Calu3 (cell line): ENCODE data around the gene ACY1. TPM values are rescaled to one million over a fixed set of nuclear protein-coding genes. Genes with fewer than 3 reads are reported as not detected.
"Not testable (repeated sequence)": the region's sequence is repeated elsewhere in the genome, so short reads cannot be mapped to it uniquely, and the experiment has no call there.

Source experiments
- BruUV-seq: library from RNA; stranded (reverse); fragments of 400-500 nt; replicated peaks from 2 replicates; lab custom pipeline; 2021; lab: Mats Ljungman, UMichigan
- CTCF ChIA-PET: fragments of 300-600 bp; sonication (Branson Sonifier 250); formaldehyde crosslinking; loops from one replicate; lab custom pipeline; 2022; ENCODE audit warnings: antibody characterized with exemption; lab: Charles Lee
- DNase-seq: peaks from one replicate; pipeline ENCODE4 v3.0.0; 2022
- H3K27ac Mint-ChIP-seq: one replicate; pipeline ENCODE4 v1.8.0; 2022; ENCODE audit warnings: mixed read lengths; ENCODE audit not compliant: unreplicated experiment
- H3K27me3 Mint-ChIP-seq: one replicate; pipeline ENCODE4 v1.8.0; 2022; ENCODE audit warnings: mixed read lengths; ENCODE audit not compliant: unreplicated experiment
- H3K36me3 Mint-ChIP-seq: one replicate; pipeline ENCODE4 v1.8.0; 2022; ENCODE audit warnings: mild to moderate bottlenecking, moderate library complexity, mixed read lengths; ENCODE audit not compliant: insufficient read depth, unreplicated experiment
- H3K4me1 Mint-ChIP-seq: one replicate; pipeline ENCODE4 v1.8.0; 2022; ENCODE audit warnings: mild to moderate bottlenecking, low read depth, mixed read lengths; ENCODE audit not compliant: unreplicated experiment
- H3K4me3 Mint-ChIP-seq: one replicate; pipeline ENCODE4 v1.8.0; 2022; ENCODE audit warnings: mild to moderate bottlenecking, low read depth, moderate library complexity, mixed read lengths; ENCODE audit not compliant: unreplicated experiment
- H3K9me3 Mint-ChIP-seq: one replicate; pipeline ENCODE4 v1.8.0; 2022; ENCODE audit warnings: low read depth, mixed read lengths; ENCODE audit not compliant: unreplicated experiment
- intact Hi-C: fragments of 100-400 bp; cut with micrococcal nuclease; formaldehyde crosslinking; loops from one replicate; pipeline ENCODE4 v1.10.0; 2022; ENCODE audit not compliant: unreplicated experiment
- total RNA-seq: library from RNA; stranded (reverse); gene quantifications from 2 replicates; pipeline ENCODE4 v1.2.3, GENCODE V29; 2022
- TF ChIP-seq, protein P1 (sequence below): fragments of 200-600 bp; IDR thresholded peaks from one replicate; pipeline ENCODE4 v1.8.0; 2022; ENCODE audit warnings: antibody characterized with exemption; ENCODE audit not compliant: unreplicated experiment

Gene ACY1
- total RNA-seq, 1 experiment from 2014 or later: 74.9 TPM

DNA sequence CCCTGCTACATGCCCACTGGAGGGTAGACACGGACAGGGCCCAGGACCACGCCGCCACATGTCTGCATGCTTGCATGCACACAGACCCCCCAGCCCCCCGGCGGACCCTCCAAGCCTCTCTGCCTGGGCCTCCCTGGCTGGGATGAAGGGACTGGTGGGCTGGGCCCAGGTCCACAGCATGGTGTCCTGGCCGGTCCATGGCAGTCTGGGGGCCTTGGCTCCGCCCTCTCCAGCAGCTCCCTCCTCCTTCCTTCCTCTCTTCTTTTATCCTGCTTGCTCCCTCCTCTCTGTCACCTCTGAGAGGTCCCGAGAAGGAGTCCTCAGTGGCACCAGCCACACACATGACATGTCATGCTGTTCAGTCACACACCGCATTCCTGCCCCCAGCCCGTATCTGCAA, 48.6 kb downstream of the ACY1 start:
- Mint-ChIP-seq H3K4me3 (no peak overlapping the region), H3K36me3 (no peaks in the 10 kb centered on the region), H3K27me3 (no peaks in the 10 kb centered on the region), H3K27ac (no peak overlapping the region), H3K9me3 (peaks cover 3% of the 10 kb centered on the region), H3K4me1 (no peaks in the 10 kb centered on the region)
- intact Hi-C loops: no loop called here
- no TSS peak for BruUV-seq
- TF ChIP-seq, protein P1, sequence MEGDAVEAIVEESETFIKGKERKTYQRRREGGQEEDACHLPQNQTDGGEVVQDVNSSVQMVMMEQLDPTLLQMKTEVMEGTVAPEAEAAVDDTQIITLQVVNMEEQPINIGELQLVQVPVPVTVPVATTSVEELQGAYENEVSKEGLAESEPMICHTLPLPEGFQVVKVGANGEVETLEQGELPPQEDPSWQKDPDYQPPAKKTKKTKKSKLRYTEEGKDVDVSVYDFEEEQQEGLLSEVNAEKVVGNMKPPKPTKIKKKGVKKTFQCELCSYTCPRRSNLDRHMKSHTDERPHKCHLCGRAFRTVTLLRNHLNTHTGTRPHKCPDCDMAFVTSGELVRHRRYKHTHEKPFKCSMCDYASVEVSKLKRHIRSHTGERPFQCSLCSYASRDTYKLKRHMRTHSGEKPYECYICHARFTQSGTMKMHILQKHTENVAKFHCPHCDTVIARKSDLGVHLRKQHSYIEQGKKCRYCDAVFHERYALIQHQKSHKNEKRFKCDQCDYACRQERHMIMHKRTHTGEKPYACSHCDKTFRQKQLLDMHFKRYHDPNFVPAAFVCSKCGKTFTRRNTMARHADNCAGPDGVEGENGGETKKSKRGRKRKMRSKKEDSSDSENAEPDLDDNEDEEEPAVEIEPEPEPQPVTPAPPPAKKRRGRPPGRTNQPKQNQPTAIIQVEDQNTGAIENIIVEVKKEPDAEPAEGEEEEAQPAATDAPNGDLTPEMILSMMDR: no peak
- DNase-seq: no peak
- CTCF ChIA-PET: no interaction called here

DNA sequence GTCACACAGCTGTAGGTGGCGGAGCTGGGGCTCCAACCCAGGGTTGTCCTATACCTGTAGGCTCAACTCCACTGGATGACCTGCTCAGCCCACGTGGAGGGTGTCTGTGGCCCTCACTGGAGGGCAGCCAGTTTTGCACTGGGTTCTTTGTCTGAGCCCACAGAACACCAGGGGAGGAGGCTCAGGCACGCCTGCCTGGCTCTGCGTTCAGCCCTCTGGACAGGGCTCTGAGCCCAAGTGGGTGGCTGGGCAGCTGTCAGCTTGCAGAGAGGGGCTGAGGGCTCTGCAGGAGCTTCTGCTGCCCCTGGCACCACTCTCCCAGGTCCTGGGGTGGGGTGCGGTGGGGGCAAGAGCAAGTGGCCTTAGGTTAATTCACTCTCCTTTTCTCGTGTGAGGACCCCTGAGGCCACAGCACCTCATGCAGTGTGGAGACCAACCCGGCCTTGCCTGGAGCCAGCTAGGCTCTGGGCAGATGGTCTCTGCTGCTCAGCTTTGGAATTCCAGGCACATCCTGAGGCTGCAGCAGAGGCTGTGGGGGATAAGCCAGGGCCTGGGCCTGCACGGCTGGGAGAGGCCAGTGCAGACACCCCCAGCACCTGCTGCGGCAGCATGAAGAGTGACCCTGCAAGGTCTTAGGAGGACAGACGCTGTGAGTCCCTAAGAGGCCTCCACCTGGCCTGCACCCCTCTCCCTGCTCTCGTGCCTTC, 49.5 kb downstream of the ACY1 start:
- H3K4me1 Mint-ChIP-seq: no peaks in the 10 kb centered on the region
- no peak overlapping the region for H3K27ac Mint-ChIP-seq
- peaks cover 3% of the 10 kb centered on the region for H3K9me3 Mint-ChIP-seq
- BruUV-seq: no TSS peak
- no peaks in the 10 kb centered on the region for H3K36me3 Mint-ChIP-seq
- TF ChIP-seq, protein P1: no peak
- no peaks in the 10 kb centered on the region for H3K27me3 Mint-ChIP-seq
- CTCF ChIA-PET: no interaction called here
- H3K4me3 Mint-ChIP-seq: no peak overlapping the region
- DNase-seq: no peak
- intact Hi-C loops: no loop called here

DNA sequence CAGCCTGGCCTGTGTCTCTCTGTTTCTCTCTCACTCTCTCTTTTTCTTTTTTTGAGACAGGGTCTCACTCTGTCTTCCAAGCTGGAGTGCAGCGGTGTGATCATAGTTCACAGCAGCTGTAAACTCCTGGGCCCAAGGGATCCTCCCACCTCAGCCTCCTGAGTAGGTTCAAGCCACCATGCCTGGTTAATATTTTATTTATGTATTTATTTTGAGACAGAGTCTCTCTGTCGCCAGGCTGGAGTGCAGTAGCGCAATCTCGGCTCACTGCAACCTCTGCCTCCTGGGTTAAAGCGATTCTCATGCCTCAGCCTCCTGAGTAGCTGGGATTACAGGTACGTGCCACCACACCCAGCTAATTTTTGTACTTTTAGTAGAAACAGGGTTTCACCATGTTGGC, 50.4 kb downstream of the ACY1 start:
- H3K9me3 Mint-ChIP-seq, DNase-seq, intact Hi-C loops, H3K27me3 Mint-ChIP-seq, H3K4me3 Mint-ChIP-seq, H3K4me1 Mint-ChIP-seq, CTCF ChIA-PET, H3K36me3 Mint-ChIP-seq, BruUV-seq: not testable (repeated sequence)
- H3K27ac Mint-ChIP-seq: peak overlapping the region; percentile 44

DNA sequence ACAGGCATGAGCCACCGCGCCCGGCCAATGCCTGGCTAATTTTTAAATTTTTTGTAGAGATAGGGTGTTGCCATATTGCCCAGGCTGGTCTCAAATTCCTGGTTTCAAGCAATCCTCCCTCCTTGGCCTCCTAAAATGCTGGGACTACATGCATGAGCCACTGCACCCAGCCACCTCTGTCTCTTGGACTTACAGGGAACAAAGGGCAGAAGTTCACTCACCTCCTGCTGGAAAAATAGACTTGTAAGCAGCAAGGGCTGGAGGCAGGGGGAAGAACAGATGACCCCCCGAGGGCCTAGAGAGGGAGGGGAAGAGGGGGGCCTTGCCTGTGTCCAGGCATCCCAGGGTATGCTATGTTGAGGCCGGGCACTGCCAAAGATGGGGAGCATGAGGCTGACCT, 50.9 kb downstream of the ACY1 start:
- Mint-ChIP-seq H3K36me3 (no peaks in the 10 kb centered on the region), H3K4me3 (no peak overlapping the region), H3K27ac (no peak overlapping the region), H3K27me3 (no peaks in the 10 kb centered on the region), H3K4me1 (no peaks in the 10 kb centered on the region), H3K9me3 (peaks cover 3% of the 10 kb centered on the region)
- no TSS peak for BruUV-seq
- CTCF ChIA-PET: no interaction called here
- intact Hi-C loops: no loop called here
- no peak for DNase-seq
- TF ChIP-seq, protein P1: no peak

DNA sequence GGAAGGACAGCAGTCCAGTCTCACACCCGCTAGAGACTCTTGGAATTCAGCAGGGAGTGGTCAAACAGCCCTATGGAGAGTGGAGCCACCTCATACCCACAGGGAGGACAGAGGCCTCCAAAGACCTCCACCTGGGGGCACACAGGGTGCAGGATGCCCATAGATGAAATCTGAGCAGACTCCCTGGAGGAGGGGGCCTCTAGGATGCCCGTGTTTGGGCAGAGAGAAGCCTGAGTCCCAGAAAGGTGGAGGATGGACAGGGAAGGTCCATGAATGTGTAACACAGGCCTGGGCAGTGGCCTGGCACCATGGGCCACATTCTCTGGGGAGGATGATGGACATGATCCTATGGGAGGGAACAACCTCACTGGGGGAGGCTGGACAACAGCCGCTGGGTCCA, 51.3 kb downstream of the ACY1 start:
- Mint-ChIP-seq H3K27ac (no peak overlapping the region), H3K36me3 (no peaks in the 10 kb centered on the region), H3K4me3 (no peak overlapping the region), H3K9me3 (peaks cover 3% of the 10 kb centered on the region), H3K4me1 (no peaks in the 10 kb centered on the region), H3K27me3 (no peaks in the 10 kb centered on the region)
- TF ChIP-seq, protein P1: no peak
- intact Hi-C loops: no loop called here
- CTCF ChIA-PET: no interaction called here
- BruUV-seq: no TSS peak
- DNase-seq: no peak
